HEK293 (cell line): ENCODE data around the gene HOXB8.
A peak's percentile ranks its signal among the peaks of the same experiment; 100 is the strongest.

Experiments used
- HOXA7 ChIP-seq: sonication (generic); formaldehyde crosslinking; IDR thresholded peaks from 2 replicates; pipeline ENCODE4 v1.8.1; 2022; ENCODE audit warnings: missing genetic modification reagents, borderline replicate concordance
- KLF1 ChIP-seq: fragments of 450-650 bp; formaldehyde crosslinking; IDR thresholded peaks from 2 replicates; pipeline ENCODE4 v1.5.1; 2016; ENCODE audit warnings: missing biosample characterization, missing genetic modification characterization
- KLF7 ChIP-seq: fragments of 450-650 bp; formaldehyde crosslinking; IDR thresholded peaks from 2 replicates; pipeline ENCODE4 v1.5.1; 2016; ENCODE audit warnings: missing biosample characterization, missing genetic modification characterization, borderline replicate concordance
- OSR2 ChIP-seq: fragments of 450-650 bp; formaldehyde crosslinking; IDR thresholded peaks from 2 replicates; pipeline ENCODE4 v1.5.1; 2016; ENCODE audit warnings: missing biosample characterization, missing genetic modification characterization
- RBAK ChIP-seq: fragments of 450-650 bp; formaldehyde crosslinking; IDR thresholded peaks from 2 replicates; pipeline ENCODE4 v1.5.1; 2016; ENCODE audit warnings: missing biosample characterization, missing genetic modification characterization
- TRIM28 ChIP-seq: IDR thresholded peaks from 2 replicates; pipeline ENCODE4 v1.6.1; 2011; ENCODE audit warnings: low read length, control low read depth, borderline replicate concordance
- ZBTB48 ChIP-seq: fragments of 450-650 bp; formaldehyde crosslinking; IDR thresholded peaks from 2 replicates; pipeline ENCODE4 v1.5.1; 2016; ENCODE audit warnings: missing biosample characterization, missing genetic modification characterization
- ZFP37 ChIP-seq: fragments of 450-650 bp; formaldehyde crosslinking; IDR thresholded peaks from 2 replicates; pipeline ENCODE4 v1.5.1; 2016; ENCODE audit warnings: missing biosample characterization, missing genetic modification characterization
- ZNF16 ChIP-seq: fragments of 450-650 bp; formaldehyde crosslinking; IDR thresholded peaks from 2 replicates; pipeline ENCODE4 v1.5.1; 2016; ENCODE audit warnings: low read depth, missing biosample characterization, missing genetic modification characterization
- ZNF184 ChIP-seq: fragments of 450-650 bp; IDR thresholded peaks from 2 replicates; pipeline ENCODE4 v1.5.1; 2018; ENCODE audit warnings: missing biosample characterization, mild to moderate bottlenecking, missing genetic modification characterization
- ZNF37A ChIP-seq: fragments of 450-650 bp; IDR thresholded peaks from 2 replicates; pipeline ENCODE4 v1.5.1; 2018; ENCODE audit warnings: missing biosample characterization, missing genetic modification characterization
- ZNF416 ChIP-seq: fragments of 450-650 bp; formaldehyde crosslinking; IDR thresholded peaks from 2 replicates; pipeline ENCODE4 v1.5.1; 2016; ENCODE audit warnings: missing biosample characterization, missing genetic modification characterization
- ZNF423 ChIP-seq: fragments of 450-650 bp; formaldehyde crosslinking; IDR thresholded peaks from 2 replicates; pipeline ENCODE4 v1.5.1; 2016; ENCODE audit warnings: missing biosample characterization, missing genetic modification characterization
- ZNF426 ChIP-seq: fragments of 450-650 bp; formaldehyde crosslinking; IDR thresholded peaks from 2 replicates; pipeline ENCODE4 v1.5.1; 2017; ENCODE audit warnings: missing biosample characterization, missing genetic modification characterization, mild to moderate bottlenecking, inconsistent platforms, moderate library complexity
- ZNF433 ChIP-seq: fragments of 450-650 bp; formaldehyde crosslinking; IDR thresholded peaks from 2 replicates; pipeline ENCODE4 v1.5.1; 2016; ENCODE audit warnings: missing biosample characterization, missing genetic modification characterization, low read depth
- ZNF555 ChIP-seq: fragments of 450-650 bp; formaldehyde crosslinking; conservative IDR thresholded peaks from 2 replicates; pipeline ENCODE4 v1.5.1; 2017; ENCODE audit warnings: missing biosample characterization, mild to moderate bottlenecking, missing genetic modification characterization, inconsistent platforms
- ZNF558 ChIP-seq: fragments of 450-650 bp; formaldehyde crosslinking; IDR thresholded peaks from 2 replicates; pipeline ENCODE4 v1.5.1; 2016; ENCODE audit warnings: missing biosample characterization, missing genetic modification characterization
- ZNF629 ChIP-seq: fragments of 450-650 bp; formaldehyde crosslinking; IDR thresholded peaks from 2 replicates; pipeline ENCODE4 v1.5.1; 2017; ENCODE audit warnings: missing biosample characterization, missing genetic modification characterization
- ZNF776 ChIP-seq: fragments of 450-650 bp; formaldehyde crosslinking; IDR thresholded peaks from 2 replicates; pipeline ENCODE4 v1.5.0; 2017; ENCODE audit warnings: missing biosample characterization, missing genetic modification characterization, borderline replicate concordance
- ZNF830 ChIP-seq: fragments of 450-650 bp; IDR thresholded peaks from 2 replicates; pipeline ENCODE4 v1.5.0; 2018; ENCODE audit warnings: missing biosample characterization, missing genetic modification characterization, low read depth, mild to moderate bottlenecking, moderate library complexity
- TF ChIP-seq, protein P1 (sequence below): fragments of 450-650 bp; formaldehyde crosslinking; IDR thresholded peaks from 2 replicates; pipeline ENCODE4 v1.5.1; 2016; ENCODE audit warnings: missing biosample characterization, missing genetic modification characterization
- TF ChIP-seq, protein P2 (sequence below): fragments of 450-650 bp; IDR thresholded peaks from 2 replicates; pipeline ENCODE4 v1.5.1; 2018; ENCODE audit warnings: missing biosample characterization, mild to moderate bottlenecking, missing genetic modification characterization
- TF ChIP-seq, protein P3 (sequence below): sonication (generic); formaldehyde crosslinking; IDR thresholded peaks from 2 replicates; pipeline ENCODE4 v1.8.1; 2022; ENCODE audit warnings: mild to moderate bottlenecking, moderate library complexity, missing genetic modification reagents
- TF ChIP-seq, protein P4 (sequence below): fragments of 450-650 bp; formaldehyde crosslinking; IDR thresholded peaks from 2 replicates; pipeline ENCODE4 v1.5.1; 2017; ENCODE audit warnings: missing biosample characterization, missing genetic modification characterization
- TF ChIP-seq, protein P5 (sequence below): fragments of 450-650 bp; formaldehyde crosslinking; IDR thresholded peaks from 2 replicates; pipeline ENCODE4 v1.5.1; 2016; ENCODE audit warnings: missing biosample characterization, missing genetic modification characterization
- TF ChIP-seq, protein P6 (sequence below): fragments of 450-650 bp; formaldehyde crosslinking; optimal IDR thresholded peaks from 2 replicates; pipeline ENCODE3; 2016; ENCODE audit warnings: missing biosample characterization, mild to moderate bottlenecking, missing genetic modification characterization
- TF ChIP-seq, protein P7 (sequence below): fragments of 450-650 bp; formaldehyde crosslinking; IDR thresholded peaks from 2 replicates; pipeline ENCODE4 v1.5.1; 2016; ENCODE audit warnings: missing biosample characterization, missing genetic modification characterization

HOXB8 gene

DNA sequence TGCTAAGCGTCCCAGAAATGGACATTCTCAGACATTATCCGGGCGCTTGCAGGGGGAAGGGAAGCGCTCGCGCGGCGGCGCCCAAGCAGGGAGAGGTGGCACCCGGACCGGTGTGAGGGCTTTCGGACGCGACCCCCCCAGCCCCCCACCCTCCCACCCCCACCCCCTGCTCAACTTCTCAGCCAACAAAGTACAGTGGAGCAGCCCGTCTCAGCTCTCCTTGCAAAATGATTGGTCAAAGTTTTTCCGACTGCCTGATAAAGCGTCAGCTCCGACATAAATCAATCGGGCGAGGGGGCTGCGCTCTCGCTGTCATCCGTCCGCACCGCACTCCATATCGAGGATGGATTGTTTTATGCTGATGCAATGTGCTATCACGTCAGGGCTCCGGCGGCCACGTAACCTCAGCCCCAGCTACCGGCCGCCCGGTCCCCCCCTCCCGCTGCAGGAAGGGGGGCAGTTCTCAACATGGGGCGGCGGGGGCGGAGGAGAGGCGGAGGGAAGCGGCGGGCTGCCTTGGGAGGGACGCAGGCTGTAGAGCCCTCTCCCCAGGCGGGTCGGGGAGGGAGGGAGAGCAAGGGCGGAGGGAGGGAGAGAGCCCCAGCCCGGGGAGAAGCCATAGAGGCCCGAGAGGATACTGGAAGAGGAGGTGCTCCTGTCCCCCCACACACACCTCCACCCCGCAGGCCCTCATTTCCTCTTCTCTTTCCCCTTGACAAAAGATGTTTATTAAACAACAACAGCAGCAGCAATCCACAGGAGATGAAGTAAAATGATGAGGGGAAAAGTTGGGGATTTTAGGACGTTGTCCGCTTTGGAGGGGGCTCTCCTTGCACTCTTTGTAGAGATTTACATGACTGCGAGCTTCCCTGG lies 11.4 kb upstream of the HOXB8 start, which contains the start of gene HOXB9 (continued):
- TF ChIP-seq, protein P1, sequence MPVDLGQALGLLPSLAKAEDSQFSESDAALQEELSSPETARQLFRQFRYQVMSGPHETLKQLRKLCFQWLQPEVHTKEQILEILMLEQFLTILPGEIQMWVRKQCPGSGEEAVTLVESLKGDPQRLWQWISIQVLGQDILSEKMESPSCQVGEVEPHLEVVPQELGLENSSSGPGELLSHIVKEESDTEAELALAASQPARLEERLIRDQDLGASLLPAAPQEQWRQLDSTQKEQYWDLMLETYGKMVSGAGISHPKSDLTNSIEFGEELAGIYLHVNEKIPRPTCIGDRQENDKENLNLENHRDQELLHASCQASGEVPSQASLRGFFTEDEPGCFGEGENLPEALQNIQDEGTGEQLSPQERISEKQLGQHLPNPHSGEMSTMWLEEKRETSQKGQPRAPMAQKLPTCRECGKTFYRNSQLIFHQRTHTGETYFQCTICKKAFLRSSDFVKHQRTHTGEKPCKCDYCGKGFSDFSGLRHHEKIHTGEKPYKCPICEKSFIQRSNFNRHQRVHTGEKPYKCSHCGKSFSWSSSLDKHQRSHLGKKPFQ = peak; percentile 35
- TF ChIP-seq ZNF426 (tag by site-specific recombination) = no peak
- TF ChIP-seq, protein P2, sequence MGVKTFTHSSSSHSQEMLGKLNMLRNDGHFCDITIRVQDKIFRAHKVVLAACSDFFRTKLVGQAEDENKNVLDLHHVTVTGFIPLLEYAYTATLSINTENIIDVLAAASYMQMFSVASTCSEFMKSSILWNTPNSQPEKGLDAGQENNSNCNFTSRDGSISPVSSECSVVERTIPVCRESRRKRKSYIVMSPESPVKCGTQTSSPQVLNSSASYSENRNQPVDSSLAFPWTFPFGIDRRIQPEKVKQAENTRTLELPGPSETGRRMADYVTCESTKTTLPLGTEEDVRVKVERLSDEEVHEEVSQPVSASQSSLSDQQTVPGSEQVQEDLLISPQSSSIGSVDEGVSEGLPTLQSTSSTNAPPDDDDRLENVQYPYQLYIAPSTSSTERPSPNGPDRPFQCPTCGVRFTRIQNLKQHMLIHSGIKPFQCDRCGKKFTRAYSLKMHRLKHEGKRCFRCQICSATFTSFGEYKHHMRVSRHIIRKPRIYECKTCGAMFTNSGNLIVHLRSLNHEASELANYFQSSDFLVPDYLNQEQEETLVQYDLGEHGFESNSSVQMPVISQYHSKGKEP (tag by site-specific recombination) = peak; percentile 87
- peak; percentile 75; the same call in 1 of the 2 replicates for TF ChIP-seq ZNF558 (tag by site-specific recombination)
- no peak for TF ChIP-seq ZNF433 (tag by site-specific recombination)
- TF ChIP-seq ZNF37A = no peak
- no peak for TF ChIP-seq TRIM28
- TF ChIP-seq, protein P3, sequence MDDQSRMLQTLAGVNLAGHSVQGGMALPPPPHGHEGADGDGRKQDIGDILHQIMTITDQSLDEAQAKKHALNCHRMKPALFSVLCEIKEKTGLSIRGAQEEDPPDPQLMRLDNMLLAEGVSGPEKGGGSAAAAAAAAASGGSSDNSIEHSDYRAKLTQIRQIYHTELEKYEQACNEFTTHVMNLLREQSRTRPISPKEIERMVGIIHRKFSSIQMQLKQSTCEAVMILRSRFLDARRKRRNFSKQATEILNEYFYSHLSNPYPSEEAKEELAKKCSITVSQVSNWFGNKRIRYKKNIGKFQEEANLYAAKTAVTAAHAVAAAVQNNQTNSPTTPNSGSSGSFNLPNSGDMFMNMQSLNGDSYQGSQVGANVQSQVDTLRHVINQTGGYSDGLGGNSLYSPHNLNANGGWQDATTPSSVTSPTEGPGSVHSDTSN (CRISPR knock-in tag) = peak; percentile 88; the same call in 1 of the 2 replicates
- TF ChIP-seq, protein P4, sequence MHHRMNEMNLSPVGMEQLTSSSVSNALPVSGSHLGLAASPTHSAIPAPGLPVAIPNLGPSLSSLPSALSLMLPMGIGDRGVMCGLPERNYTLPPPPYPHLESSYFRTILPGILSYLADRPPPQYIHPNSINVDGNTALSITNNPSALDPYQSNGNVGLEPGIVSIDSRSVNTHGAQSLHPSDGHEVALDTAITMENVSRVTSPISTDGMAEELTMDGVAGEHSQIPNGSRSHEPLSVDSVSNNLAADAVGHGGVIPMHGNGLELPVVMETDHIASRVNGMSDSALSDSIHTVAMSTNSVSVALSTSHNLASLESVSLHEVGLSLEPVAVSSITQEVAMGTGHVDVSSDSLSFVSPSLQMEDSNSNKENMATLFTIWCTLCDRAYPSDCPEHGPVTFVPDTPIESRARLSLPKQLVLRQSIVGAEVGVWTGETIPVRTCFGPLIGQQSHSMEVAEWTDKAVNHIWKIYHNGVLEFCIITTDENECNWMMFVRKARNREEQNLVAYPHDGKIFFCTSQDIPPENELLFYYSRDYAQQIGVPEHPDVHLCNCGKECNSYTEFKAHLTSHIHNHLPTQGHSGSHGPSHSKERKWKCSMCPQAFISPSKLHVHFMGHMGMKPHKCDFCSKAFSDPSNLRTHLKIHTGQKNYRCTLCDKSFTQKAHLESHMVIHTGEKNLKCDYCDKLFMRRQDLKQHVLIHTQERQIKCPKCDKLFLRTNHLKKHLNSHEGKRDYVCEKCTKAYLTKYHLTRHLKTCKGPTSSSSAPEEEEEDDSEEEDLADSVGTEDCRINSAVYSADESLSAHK = peak; percentile 91
- peak; percentile 70 for TF ChIP-seq ZBTB48 (tag by site-specific recombination)
- no peak for TF ChIP-seq RBAK (tag by site-specific recombination)
- TF ChIP-seq ZNF629 (tag by site-specific recombination) = peak; percentile 100
- no peak for TF ChIP-seq ZNF776 (tag by site-specific recombination)
- no peak for TF ChIP-seq HOXA7
- TF ChIP-seq, protein P5, sequence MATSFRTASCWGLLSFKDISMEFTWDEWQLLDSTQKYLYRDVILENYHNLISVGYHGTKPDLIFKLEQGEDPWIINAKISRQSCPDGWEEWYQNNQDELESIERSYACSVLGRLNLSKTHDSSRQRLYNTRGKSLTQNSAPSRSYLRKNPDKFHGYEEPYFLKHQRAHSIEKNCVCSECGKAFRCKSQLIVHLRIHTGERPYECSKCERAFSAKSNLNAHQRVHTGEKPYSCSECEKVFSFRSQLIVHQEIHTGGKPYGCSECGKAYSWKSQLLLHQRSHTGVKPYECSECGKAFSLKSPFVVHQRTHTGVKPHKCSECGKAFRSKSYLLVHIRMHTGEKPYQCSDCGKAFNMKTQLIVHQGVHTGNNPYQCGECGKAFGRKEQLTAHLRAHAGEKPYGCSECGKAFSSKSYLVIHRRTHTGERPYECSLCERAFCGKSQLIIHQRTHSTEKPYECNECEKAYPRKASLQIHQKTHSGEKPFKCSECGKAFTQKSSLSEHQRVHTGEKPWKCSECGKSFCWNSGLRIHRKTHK (tag by site-specific recombination) = no peak
- TF ChIP-seq, protein P6, sequence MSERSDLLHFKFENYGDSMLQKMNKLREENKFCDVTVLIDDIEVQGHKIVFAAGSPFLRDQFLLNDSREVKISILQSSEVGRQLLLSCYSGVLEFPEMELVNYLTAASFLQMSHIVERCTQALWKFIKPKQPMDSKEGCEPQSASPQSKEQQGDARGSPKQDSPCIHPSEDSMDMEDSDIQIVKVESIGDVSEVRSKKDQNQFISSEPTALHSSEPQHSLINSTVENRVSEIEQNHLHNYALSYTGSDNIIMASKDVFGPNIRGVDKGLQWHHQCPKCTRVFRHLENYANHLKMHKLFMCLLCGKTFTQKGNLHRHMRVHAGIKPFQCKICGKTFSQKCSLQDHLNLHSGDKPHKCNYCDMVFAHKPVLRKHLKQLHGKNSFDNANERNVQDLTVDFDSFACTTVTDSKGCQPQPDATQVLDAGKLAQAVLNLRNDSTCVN (tag by site-specific recombination) = peak; percentile 15
- no peak for TF ChIP-seq ZNF555 (tag by site-specific recombination)
- TF ChIP-seq ZNF830 (tag by site-specific recombination) = no peak
- peak; percentile 86 for TF ChIP-seq KLF1
- TF ChIP-seq ZNF16 (tag by site-specific recombination) = no peak
- TF ChIP-seq, protein P7, sequence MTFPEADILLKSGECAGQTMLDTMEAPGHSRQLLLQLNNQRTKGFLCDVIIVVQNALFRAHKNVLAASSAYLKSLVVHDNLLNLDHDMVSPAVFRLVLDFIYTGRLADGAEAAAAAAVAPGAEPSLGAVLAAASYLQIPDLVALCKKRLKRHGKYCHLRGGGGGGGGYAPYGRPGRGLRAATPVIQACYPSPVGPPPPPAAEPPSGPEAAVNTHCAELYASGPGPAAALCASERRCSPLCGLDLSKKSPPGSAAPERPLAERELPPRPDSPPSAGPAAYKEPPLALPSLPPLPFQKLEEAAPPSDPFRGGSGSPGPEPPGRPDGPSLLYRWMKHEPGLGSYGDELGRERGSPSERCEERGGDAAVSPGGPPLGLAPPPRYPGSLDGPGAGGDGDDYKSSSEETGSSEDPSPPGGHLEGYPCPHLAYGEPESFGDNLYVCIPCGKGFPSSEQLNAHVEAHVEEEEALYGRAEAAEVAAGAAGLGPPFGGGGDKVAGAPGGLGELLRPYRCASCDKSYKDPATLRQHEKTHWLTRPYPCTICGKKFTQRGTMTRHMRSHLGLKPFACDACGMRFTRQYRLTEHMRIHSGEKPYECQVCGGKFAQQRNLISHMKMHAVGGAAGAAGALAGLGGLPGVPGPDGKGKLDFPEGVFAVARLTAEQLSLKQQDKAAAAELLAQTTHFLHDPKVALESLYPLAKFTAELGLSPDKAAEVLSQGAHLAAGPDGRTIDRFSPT (tag by site-specific recombination) = peak; percentile 88
- TF ChIP-seq ZFP37 (tag by site-specific recombination) = no peak
- TF ChIP-seq KLF7 (tag by site-specific recombination) = peak; percentile 79; the same call in 1 of the 2 replicates
- no peak for TF ChIP-seq ZNF416 (tag by site-specific recombination)
- TF ChIP-seq ZNF184 (tag by site-specific recombination) = 0 out of 2 replicates have a peak, but pooled peaks have one; percentile 7
- TF ChIP-seq OSR2 (tag by site-specific recombination) = peak; percentile 93
- peak; percentile 78 for TF ChIP-seq ZNF423 (tag by site-specific recombination)
